ENCODE data around the gene FAM221A.
"Not testable (repeated sequence)": the region's sequence is repeated elsewhere in the genome, so short reads cannot be mapped to it uniquely, and the experiment has no call there.

FAM221A gene, protein sequence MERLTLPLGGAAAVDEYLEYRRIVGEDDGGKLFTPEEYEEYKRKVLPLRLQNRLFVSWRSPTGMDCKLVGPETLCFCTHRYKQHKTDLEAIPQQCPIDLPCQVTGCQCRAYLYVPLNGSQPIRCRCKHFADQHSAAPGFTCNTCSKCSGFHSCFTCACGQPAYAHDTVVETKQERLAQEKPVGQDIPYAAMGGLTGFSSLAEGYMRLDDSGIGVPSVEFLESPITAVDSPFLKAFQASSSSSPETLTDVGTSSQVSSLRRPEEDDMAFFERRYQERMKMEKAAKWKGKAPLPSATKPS

DNA sequence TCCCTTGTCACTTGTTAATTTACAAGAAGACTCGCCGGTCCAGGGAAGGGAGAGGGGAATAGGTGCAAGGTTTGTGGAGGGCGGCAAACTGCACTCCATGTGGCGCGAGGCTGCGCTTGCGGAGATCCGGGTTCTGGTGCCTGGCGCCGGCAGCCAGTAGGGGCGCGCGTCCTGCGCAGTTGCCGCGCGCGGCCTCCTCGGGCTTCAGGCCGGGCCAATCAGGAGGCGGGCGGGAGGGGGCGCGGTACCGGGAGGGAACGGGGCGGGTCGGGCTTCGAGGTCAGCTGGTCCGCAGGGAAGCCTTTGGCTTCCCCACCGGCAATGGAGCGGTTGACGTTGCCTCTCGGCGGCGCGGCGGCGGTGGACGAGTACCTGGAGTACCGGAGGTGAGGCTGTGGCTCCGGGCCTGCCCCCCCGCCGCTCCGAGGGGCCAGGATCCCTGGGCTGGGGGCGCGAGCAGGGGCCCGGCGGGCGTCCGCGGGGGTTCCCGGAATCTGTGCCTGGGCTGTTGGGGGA is at the start of gene FAM221A:
FAM221A (plus strand) TSS at position 302 of the 516 bp plus-strand sequence; CDS start at position 322, 20 bp downstream.
- DNase-seq (ENCODE audit: low spot score) = peak; percentile 69

DNA sequence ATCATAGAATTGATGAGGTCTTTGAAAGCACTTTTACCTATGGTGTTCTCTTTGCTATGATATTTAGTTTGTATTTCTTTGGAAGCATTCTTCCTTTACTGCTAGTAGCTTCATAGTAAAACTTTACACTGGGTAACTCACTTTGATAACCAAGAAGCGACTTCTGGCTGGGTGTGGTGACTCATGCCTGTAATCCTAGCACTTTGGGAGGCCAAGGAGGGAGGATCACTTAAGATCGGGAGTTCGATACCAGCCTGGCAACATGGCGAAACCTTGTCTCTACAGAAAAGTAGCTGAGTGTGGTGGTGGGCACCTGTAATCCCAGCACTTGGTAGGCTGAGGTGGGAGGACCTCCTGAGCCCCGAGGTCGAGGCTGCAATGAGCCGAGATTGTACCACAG is 46.6 kb upstream of the FAM221A start:
- no peak for DNase-seq (ENCODE audit: low spot score)

DNA sequence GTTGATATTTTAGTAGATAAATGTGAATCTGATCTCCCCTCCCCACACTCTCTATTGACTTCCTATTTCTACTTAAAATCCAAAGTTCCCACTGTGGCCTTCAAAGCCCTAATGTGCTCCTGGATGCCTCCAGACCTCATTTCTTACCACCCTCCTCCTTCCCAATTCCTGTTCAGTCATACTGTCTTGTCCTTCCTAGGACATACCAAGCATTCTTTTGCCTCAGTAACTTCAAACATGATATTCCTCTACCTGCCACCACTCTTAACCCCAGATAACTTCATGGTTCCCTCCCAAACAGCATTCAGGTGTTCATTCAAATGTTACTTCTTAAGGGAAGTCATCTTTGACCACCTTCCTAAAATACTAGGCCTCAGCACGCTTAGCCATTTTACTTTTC is 34.2 kb upstream of the FAM221A start:
- DNase-seq (ENCODE audit: low spot score) = no peak

DNA sequence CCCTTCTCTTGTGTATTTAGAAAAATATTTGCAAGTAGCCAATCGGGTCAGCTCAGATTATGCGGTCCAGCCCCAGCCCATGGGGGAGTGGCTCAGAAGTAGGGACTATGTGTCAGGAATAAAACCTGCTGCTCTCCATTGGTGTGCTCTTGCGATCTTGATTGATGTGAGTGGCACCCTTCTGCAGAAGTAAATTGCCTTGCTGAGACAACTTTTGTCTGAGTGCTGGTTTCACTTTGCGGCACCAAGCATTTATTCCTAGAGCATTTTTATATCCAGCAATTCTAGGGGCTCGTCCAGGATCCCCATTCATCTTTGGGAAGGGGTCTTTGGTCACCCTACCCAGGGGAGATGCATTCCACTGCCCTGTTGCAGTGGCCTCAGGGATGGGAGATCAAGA is 26.1 kb upstream of the FAM221A start:
- no peak for DNase-seq (ENCODE audit: low spot score)

DNA sequence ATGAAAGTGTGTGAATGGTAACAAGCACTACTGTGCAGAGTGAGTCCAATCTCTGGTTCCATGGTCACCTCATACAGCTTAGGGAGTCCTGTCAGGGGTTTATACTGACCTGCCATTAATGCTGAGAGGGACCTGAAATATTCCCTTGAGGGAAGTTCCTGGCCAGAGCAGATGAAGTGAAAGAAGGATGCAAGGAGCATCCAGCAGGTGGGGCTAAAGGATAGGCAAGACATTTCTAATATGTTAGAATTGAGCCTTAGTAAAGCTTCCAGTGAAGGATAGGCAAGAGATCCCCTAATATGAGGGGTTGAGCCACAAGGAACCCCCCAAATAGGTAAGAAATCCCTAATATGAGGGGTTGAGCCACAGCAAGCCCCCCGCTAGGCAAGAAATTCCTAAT is 25.5 kb upstream of the FAM221A start:
- DNase-seq (ENCODE audit: low spot score) = no peak

DNA sequence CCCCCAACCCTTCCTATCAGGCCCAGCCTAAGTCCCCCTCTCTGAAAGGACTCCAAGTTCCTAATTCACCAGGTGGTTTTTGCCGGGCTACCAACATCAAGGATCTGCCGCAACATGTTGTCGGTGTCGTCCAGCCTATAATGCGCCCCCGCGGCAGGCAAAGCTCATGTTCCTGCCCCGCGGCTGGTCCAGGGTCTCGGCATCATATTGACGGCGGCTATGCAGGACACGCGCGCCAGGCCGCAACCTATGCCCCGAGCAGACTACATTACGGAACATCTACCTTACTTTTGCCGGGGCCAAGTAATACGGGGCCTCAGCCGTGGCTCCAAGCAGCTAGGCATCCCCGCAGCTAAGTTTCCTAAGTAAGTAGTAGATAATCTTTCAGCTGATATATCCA is 24.6 kb upstream of the FAM221A start:
- no peak for DNase-seq (ENCODE audit: low spot score)

DNA sequence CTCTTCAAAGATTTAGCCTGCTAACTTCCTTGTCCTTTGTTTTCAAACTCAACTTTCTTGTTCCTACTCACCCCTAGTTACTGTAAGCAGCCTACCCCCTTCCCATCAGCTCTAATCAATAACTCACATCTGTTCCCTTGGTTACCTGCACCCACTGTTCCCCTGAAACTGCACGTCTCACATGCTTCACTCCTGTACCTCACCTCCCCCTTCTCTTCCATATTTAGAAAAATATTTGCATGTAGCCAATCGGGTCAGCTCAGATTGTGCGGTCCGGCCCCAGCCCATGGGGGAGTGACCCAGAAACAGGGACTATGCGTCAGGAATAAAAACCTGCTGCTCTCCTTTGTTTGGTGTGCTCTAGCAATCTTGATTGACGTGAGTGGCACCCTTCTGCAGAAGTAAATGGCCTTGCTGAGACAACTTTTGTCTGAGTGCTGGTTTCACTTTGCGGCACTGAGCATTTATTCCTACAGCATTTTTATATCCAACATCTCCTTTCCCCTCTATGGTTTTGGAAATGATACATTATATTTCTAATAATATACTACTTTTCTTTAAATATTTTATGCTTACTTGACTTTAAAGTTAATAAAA is 21.1 kb upstream of the FAM221A start:
- DNase-seq (ENCODE audit: low spot score) = no peak

DNA sequence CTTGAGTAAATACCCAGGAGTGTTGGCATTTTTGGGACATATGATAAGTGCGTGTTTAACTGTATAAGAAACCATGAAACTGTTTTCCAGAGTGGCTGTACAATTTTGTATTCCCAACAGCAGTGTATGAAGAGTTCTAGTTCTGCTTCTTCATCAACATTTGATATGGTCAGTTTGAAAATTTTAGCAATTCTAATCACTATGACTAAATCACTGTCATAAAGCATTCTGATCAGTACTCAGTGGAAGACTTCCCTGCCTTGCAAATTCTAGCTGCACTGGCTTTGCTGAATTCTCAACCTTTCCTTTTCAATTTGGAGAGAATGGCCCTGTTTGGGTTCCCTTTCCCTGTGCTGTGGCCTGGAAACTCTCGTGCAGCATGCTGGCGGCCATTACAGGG is 18.6 kb upstream of the FAM221A start:
- no peak for DNase-seq (ENCODE audit: low spot score)

DNA sequence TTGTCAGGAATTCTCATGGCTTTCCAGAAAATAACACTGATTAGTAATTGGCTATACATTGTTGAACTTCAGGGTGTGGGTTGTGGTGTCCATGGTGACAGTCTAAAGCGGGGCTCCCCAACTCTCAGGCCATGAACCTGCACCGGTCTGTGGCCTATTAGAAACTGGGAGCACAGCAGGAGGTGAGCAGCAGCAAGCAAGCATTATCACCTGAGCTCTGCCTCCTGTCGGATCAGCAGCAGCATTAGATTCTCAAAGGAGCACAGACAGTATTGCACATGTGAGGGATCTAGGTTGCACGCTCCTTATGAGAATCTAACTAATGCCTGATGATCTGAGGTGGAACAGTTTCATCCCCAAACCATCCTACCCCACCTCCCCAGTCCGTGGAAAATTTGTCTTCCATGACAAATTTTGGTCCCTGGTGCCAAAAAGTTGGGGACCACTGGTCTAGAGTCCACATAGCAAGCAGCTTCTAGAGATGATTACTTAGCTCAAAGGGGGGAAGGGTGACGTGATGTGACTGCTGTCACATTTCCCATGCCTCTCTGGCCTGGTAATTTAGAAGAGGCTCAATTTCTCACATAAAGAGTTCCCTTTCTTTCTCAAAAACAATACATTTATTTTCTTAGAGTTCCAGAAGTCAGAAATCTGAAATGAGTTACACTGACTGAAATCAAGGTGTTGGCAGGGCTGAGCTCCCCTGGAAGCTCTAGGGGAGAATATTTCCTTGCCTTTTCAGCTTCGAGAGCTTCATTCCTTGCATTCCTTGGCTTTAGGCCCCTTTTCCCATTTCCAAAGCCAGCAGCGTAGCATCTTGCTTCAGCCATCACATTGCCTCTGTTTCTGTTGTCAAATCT is 17.6 kb upstream of the FAM221A start:
- no peak for DNase-seq (ENCODE audit: low spot score)

DNA sequence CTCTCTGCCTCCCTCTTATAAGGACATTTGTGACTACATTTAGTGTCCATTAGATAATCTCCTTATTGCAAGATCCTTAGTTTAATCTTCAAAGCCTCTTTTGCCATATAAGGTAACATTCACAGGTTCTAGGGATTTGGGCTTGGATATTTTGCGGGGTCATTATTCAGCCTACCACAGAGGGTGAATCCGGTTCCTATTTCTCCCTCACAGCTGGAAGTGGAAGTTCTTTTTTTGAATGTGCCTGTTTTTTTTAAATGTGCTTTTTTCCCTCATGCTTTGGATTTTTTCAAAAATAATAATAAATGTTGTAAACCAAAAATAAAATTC is 17.1 kb upstream of the FAM221A start:
- DNase-seq (ENCODE audit: low spot score) = no peak

DNA sequence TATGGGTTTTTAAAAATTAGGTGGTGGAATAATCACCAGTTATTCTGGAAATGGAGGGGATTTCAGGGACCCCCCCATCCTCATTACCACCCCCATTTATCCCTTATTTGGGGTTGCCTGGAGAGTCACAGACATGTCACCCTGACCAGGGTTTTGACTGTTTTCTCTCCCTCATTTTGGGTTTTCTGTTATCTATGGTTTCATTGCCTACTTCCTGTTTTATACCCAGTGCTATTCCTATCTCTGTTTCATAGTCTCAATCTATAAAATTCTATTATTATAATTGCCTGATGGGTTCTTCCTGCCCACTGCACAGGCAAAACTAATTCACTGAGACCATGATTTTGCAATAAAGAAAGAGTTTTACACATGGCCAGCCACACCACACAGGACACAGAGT is 15.9 kb upstream of the FAM221A start:
- no peak for DNase-seq (ENCODE audit: low spot score)

DNA sequence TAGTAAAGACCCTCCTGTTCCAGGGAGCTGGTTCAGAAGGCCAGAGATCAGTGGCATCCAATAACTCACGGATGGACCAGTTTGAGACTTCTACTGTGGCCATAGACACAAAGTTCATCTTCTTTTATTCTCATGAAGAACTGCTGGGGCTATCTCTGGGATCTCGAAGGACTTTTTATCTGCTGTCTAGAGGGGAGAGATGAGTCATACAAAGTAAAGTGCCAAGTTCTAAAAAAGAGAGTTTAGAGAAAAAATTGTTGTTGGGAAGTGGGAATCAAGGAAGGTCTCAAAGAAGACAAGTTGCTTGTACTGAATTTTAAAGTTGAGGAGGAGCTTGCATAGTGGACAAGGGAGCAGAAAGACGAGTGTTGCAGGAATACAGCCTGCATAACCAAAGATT is 8.0 kb upstream of the FAM221A start:
- DNase-seq (ENCODE audit: low spot score) = no peak

DNA sequence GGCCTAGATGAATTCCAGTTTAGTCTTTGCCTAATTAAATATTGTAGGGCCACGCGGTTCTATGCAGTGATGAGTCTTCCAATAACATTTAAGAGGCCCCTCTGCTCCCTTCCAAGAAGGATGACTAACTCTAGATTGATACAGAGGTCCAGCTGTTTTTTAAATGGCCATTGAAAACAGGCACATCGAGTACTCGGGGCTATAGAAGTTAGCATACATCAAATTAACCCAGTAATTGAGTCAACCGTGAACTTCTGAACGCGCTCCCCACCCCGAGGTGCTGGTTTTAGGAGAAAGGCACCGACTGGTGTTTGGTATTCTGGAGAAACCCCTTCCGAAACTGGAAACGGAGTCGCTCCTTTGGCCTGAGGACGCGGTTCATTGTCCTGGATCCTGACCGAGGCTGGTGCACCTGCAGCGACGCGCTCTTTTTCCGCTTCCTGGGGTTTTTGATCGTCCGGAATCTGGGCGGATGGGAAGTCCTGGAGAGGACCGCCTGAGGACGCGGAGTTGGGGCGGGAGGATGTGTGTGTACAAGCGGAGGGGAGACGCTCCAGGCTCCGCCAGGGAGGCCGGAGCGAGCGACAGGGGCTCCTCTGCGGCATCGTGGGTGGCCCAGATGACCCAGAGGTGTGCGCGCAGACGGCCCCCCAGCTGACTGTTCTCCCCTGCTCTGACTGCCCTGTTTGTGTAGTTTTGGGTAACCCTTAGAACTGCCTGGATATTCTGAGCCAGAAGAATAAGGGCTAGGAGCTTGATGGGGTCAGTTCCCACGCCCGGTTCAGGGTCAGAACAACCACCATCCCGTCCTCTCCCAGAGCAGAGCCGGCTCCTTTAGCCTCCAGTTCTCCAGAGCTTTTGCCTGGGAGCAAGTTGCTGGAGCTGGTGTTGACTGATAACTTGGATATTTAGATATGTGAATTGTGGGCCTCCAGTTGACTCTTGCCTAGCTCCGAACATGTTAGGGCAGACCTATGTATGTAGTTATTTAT is 711 bp downstream of the FAM221A start:
- peak; percentile 51 for DNase-seq (ENCODE audit: low spot score)

DNA sequence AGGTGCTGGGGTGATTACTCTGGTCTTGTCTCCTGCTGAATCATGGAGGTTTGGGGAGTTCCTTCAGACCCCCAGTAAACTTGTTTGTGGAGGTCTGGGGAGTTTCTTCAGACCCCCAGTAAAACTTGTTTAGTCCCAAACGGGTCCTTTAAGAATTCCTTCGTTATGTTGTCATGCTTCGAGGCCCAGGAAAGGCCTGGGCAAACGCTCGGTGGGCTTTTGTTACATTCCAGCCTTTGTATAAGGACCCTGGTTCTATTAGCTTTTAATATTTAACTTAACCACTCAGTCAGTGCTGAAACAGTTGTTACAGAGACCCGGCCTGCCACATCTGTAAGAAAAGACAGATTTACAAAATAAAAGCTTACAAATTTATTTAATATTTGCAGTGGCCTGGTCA is 4.0 kb downstream of the FAM221A start:
- DNase-seq (ENCODE audit: low spot score) = not testable (repeated sequence)

DNA sequence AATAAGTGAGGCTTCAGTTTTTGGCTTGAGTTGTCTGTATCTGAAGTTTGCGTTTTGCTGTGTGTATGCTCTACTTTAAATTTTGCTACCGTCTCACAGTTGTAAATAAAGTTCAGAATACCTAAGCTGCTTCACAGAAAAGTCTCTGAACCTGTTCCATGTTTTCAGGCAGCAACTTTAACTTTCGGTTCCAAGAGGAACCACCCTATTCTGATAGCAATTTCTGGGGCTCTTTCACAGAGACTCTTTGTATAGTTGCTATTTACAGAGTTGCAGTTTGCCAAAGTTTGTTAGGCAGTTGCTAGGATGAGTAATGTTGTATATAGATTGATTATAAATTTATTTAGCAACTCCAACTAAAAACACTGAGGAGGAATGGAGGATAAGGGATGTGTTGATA is 5.7 kb downstream of the FAM221A start:
- no peak for DNase-seq (ENCODE audit: low spot score)

DNA sequence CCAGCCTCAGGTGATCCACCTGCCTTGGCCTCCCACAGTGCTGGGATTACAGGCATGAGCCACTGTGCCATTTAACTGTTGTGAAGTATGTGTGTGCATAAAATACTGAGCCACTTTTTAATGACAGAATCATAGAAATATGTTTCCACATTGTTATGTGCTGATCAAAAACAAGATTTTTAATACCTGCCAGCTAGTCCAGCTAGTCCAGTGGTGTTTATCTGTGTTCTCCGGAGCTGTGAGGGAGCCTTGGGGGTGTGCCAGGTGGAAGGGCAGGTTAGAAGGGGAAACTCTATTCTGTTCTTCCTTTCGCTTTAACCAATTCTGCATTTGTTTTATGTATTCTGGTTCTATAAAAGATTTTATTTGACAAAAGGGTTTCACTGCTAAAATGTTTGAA is 7.0 kb downstream of the FAM221A start:
- no peak for DNase-seq (ENCODE audit: low spot score)

DNA sequence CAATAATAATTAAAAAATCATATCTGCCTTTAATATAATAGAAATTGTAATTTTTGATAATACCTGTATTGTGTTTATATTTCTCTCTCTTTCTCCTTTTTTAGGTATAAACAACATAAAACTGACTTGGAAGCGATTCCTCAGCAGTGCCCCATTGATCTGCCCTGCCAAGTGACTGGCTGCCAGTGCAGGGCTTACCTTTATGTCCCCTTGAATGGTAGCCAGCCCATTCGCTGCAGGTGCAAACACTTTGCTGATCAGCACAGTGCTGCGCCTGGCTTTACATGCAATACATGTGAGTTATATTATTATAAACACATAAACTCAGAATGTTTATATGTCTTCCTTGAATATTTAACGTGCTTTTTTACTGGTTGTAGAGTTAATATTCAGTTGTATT is 9.2 kb downstream of the FAM221A start:
- DNase-seq (ENCODE audit: low spot score) = no peak

DNA sequence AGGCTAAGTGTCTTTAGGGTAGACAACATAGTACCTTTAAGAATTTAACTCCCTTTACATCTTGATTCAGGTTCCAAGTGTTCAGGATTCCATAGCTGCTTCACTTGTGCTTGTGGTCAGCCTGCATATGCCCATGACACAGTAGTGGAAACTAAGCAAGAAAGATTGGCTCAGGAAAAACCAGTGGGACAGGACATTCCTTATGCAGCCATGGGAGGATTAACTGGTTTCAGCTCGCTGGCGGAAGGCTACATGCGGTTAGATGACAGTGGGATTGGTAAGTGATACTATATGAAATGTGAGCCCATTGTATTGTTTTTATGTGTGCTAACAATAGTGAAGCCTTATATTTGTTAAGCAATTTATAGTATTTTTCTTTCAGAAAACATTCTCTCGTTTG is 11.3 kb downstream of the FAM221A start:
- no peak for DNase-seq (ENCODE audit: low spot score)

DNA sequence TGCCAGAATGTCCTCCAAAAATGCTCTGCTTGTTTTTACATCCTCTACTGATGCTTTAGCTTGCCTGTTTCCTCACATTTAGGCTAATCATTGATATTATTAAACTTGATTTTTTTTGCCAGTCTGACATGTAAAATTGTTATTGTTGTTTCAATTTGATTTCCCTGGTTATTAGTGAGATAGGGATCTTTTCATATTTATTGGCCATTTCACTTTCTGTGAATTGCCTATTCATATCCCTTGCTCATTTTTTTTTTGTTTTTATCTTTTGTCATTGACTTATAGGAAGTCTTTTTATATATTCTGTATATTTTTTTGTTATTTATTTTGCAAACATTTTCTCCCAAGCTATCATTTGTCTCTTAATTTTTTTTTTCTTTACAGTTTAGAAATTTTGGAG is 13.2 kb downstream of the FAM221A start:
- no peak for DNase-seq (ENCODE audit: low spot score)

DNA sequence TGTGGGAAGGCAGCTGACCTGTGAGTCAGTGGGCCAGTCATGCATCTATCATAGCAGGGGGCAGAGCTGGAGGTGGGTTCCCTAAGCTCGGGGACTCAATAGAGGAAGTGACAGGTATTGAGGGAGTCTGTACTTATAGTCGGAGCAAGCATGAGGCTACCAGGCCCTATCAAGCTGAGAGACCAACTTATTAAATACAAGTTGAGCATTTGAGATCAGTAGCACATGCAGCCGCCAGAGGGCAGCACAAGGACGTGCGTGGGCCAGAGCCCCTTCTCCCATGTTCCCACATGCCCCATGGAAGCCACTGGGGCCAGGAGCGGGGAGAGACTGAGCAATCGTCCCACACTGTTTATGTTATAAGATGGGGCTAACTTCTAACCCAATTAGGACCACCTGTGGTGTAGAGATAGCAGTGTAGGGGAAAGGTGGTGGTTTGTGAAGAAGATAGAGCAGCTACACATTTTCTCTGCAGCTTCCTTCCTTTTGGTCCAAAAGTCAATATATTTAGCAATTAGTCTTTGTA is 17.0 kb downstream of the FAM221A start:
- peak; percentile 22 for DNase-seq (ENCODE audit: low spot score)

DNA sequence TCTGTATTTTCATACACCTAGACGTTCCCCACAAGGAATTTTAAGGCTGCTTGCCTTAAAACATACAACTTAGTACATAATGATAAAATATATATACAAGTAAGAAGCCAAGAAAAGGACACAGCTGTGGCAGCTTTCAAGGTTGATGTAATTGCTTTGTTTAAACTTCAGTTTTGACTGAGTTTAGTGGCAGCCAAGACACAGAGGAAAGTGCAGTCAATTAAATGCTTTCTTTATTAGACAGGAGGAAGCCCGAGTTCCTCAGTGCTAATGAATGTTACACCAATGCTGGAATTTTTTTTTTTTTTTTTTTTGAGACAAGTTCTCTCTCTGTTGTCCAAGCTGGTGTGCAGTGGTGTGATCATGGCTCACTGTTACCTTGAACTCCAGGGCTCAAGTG is 18.8 kb downstream of the FAM221A start:
- DNase-seq (ENCODE audit: low spot score) = no peak

DNA sequence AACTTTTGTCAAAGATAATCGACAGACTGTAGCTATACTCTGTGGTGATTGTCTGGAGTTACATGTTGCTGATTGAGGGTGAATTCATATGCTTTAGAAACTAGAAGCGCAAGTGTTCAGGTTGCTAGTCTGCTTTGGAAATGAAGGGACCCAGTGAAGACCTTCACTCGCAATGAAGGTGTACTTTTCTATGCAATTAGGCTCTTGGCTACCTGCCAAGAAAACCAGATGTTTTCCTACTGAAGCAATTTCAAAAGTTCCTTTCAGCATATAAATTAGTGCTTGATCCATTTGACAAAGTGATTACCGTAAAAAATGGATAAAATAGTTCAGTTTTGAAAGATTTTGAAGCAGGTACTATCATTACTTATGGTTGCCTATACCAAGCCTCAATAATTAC is 20.0 kb downstream of the FAM221A start:
- no peak for DNase-seq (ENCODE audit: low spot score)
